Activated B cell treated with CpG ODN at 0.5 μM for 24 hours (primary cell): ENCODE data around the gene USH2A. TPM values are rescaled to one million over a fixed set of nuclear protein-coding genes. Genes with fewer than 3 reads are reported as not detected.

ENCODE experiments used
- ATAC-seq: fragments of 200-7000 bp; cut with Tn5 transposase; one replicate; pipeline ENCODE4 v1.10.0; 2021; ENCODE audit warnings: low read depth, mild to moderate bottlenecking, moderate library complexity
- CTCF ChIA-PET: fragments of 350-600 bp; sonication (Branson Sonifier 250); formaldehyde crosslinking; loops from one replicate; lab custom pipeline; 2021; ENCODE audit warnings: antibody characterized with exemption; lab: Charles Lee
- POLR2A ChIA-PET: fragments of 350-600 bp; sonication (Branson Sonifier 250); formaldehyde crosslinking; loops from one replicate; lab custom pipeline; 2021; ENCODE audit warnings: antibody characterized with exemption; lab: Charles Lee
- DNase-seq: peaks from one replicate; pipeline ENCODE4 v3.0.0; 2022
- H3K27ac Mint-ChIP-seq: one replicate; pipeline ENCODE4 v1.8.0; 2020; ENCODE audit warnings: mixed read lengths
- H3K27me3 Mint-ChIP-seq: one replicate; pipeline ENCODE4 v1.8.0; 2021; ENCODE audit warnings: mixed read lengths
- H3K36me3 Mint-ChIP-seq: one replicate; pipeline ENCODE4 v1.8.0; 2021; ENCODE audit warnings: low read depth, mixed read lengths
- H3K4me1 Mint-ChIP-seq: one replicate; pipeline ENCODE4 v1.8.0; 2021; ENCODE audit warnings: mixed read lengths
- H3K4me3 Mint-ChIP-seq: one replicate; pipeline ENCODE4 v1.8.0; 2020; ENCODE audit warnings: mild to moderate bottlenecking, mixed read lengths
- H3K9me3 Mint-ChIP-seq: one replicate; pipeline ENCODE4 v1.8.0; 2020; ENCODE audit warnings: mixed read lengths
- CTCF ChIP-seq: fragments of 200-600 bp; IDR thresholded peaks from one replicate; pipeline ENCODE4 v1.8.0; 2022; ENCODE audit warnings: antibody characterized with exemption, mild to moderate bottlenecking
- intact Hi-C: fragments of 100-400 bp; cut with micrococcal nuclease; formaldehyde crosslinking; loops from one replicate; pipeline ENCODE4 v1.15.1; 2024
- total RNA-seq: library from RNA; stranded (reverse); gene quantifications from 2 replicates; pipeline ENCODE4 v1.2.3, GENCODE V29; 2022

The USH2A gene
- total RNA-seq, 1 donor from 2014 or later, result not detected

GRCh38 chr1:216410026-216410425, 13.2 kb downstream of the USH2A start:
- ChIA-PET CTCF (no interaction called here), POLR2A (no interaction called here)
- Mint-ChIP-seq H3K4me1 (no peaks in the 10 kb centered on the region), H3K4me3 (no peak overlapping the region), H3K27ac (no peak overlapping the region), H3K27me3 (no peaks in the 10 kb centered on the region), H3K9me3 (no peaks in the 10 kb centered on the region), H3K36me3 (no peaks in the 10 kb centered on the region)
- ATAC-seq (no peak), DNase-seq (no peak)
- intact Hi-C loops, result no loop called here
- TF ChIP-seq CTCF, result no peak

GRCh38 chr1:216390956-216391355, 32.3 kb downstream of the USH2A start:
- Mint-ChIP-seq H3K36me3 (no peaks in the 10 kb centered on the region), H3K27me3 (no peaks in the 10 kb centered on the region), H3K27ac (no peak overlapping the region), H3K4me3 (no peak overlapping the region), H3K4me1 (no peaks in the 10 kb centered on the region), H3K9me3 (no peaks in the 10 kb centered on the region)
- ChIA-PET POLR2A (no interaction called here), CTCF (no interaction called here)
- DNase-seq (no peak), ATAC-seq (no peak)
- TF ChIP-seq CTCF, result no peak
- intact Hi-C loops, result no loop called here

- no peak for TF ChIP-seq CTCF
- Mint-ChIP-seq H3K27me3 (no peaks in the 10 kb centered on the region), H3K36me3 (no peaks in the 10 kb centered on the region), H3K9me3 (no peaks in the 10 kb centered on the region), H3K4me1 (no peaks in the 10 kb centered on the region), H3K27ac (no peak overlapping the region), H3K4me3 (no peak overlapping the region)
- DNase-seq (no peak), ATAC-seq (no peak)
- ChIA-PET CTCF (no interaction called here), POLR2A (no interaction called here)
- intact Hi-C loops, result no loop called here
Observed at GRCh38 chr1:216389774-216390173, 33.5 kb downstream of the USH2A start.

GRCh38 chr1:216388558-216388957, 34.7 kb downstream of the USH2A start:
- Mint-ChIP-seq H3K36me3 (no peaks in the 10 kb centered on the region), H3K4me1 (no peaks in the 10 kb centered on the region), H3K27ac (no peak overlapping the region), H3K27me3 (no peaks in the 10 kb centered on the region), H3K4me3 (no peak overlapping the region), H3K9me3 (no peaks in the 10 kb centered on the region)
- POLR2A ChIA-PET, result no interaction called here
- DNase-seq, result no peak
- intact Hi-C loops, result no loop called here
- no peak for ATAC-seq
- TF ChIP-seq CTCF, result no peak
- CTCF ChIA-PET, result no interaction called here

GRCh38 chr1:216387782-216388181, 35.5 kb downstream of the USH2A start:
- CTCF ChIA-PET, result no interaction called here
- intact Hi-C loops, result no loop called here
- H3K36me3 Mint-ChIP-seq, result no peaks in the 10 kb centered on the region
- no peak overlapping the region for H3K4me3 Mint-ChIP-seq
- H3K4me1 Mint-ChIP-seq, result no peaks in the 10 kb centered on the region
- no peaks in the 10 kb centered on the region for H3K9me3 Mint-ChIP-seq
- POLR2A ChIA-PET, result no interaction called here
- no peaks in the 10 kb centered on the region for H3K27me3 Mint-ChIP-seq
- DNase-seq, result no peak
- ATAC-seq, result no peak
- no peak overlapping the region for H3K27ac Mint-ChIP-seq
- TF ChIP-seq CTCF, result no peak
